ENCODE measurements around the gene ANG.
"Not testable (repeated sequence)": the region's sequence is repeated elsewhere in the genome, so short reads cannot be mapped to it uniquely, and the experiment has no call there.

ANG gene

GRCh38 chr14:20688167-20688839, at the start of gene ANG:
Gene ANG (plus strand): TSS chr14:20688764. CDS start chr14:20693565, 4,801 bp downstream.
- no peak for DNase-seq

GRCh38 chr14:20641591-20641990, 47.0 kb upstream of the ANG start, which contains the start of gene OR6S1:
Gene OR6S1 (minus strand): TSS chr14:20641691. CDS start chr14:20641691, 0 bp downstream.
- DNase-seq: no peak

GRCh38 chr14:20642182-20642581, 46.4 kb upstream of the ANG start:
- no peak for DNase-seq

GRCh38 chr14:20642755-20643154, 45.8 kb upstream of the ANG start:
- not testable (repeated sequence) for DNase-seq

GRCh38 chr14:20644520-20644919, 44.0 kb upstream of the ANG start:
- no peak for DNase-seq

- no peak for DNase-seq
Observed at GRCh38 chr14:20645481-20645880, 43.1 kb upstream of the ANG start.

GRCh38 chr14:20652996-20653975, 35.3 kb upstream of the ANG start:
- peak; percentile 52 for DNase-seq

GRCh38 chr14:20655851-20656250, 32.7 kb upstream of the ANG start:
- no peak for DNase-seq

GRCh38 chr14:20656274-20656673, 32.3 kb upstream of the ANG start:
- no peak for DNase-seq

- no peak for DNase-seq
Observed at GRCh38 chr14:20657216-20658211, 31.1 kb upstream of the ANG start.

- DNase-seq: no peak
Observed at GRCh38 chr14:20658246-20658645, 30.3 kb upstream of the ANG start.

GRCh38 chr14:20659336-20659735, 29.2 kb upstream of the ANG start:
- DNase-seq: no peak

GRCh38 chr14:20659813-20660395, 28.7 kb upstream of the ANG start:
- DNase-seq: no peak

GRCh38 chr14:20661197-20661596, 27.4 kb upstream of the ANG start:
- no peak for DNase-seq

- peak; percentile 76 for DNase-seq
Observed at GRCh38 chr14:20662968-20663732, 25.4 kb upstream of the ANG start.

- not testable (repeated sequence) for DNase-seq
Observed at GRCh38 chr14:20666400-20666961, 22.1 kb upstream of the ANG start.

GRCh38 chr14:20667957-20668356, 20.6 kb upstream of the ANG start:
- no peak for DNase-seq

- DNase-seq: no peak
Observed at GRCh38 chr14:20668969-20669368, 19.6 kb upstream of the ANG start.

- no peak for DNase-seq
Observed at GRCh38 chr14:20671597-20672283, 16.8 kb upstream of the ANG start.

- DNase-seq: no peak
Observed at GRCh38 chr14:20675669-20676068, 12.9 kb upstream of the ANG start.
